Fibroblast of skin of right quadriceps (primary cell): ENCODE measurements around the gene RNF135.
A peak's percentile ranks its signal among the peaks of the same experiment; 100 is the strongest.
"Not testable (repeated sequence)": the region's sequence is repeated elsewhere in the genome, so short reads cannot be mapped to it uniquely, and the experiment has no call there.

Experiments
- DNase-seq: peaks from one replicate; pipeline ENCODE4 v3.0.0-alpha.2; 2013

RNF135 gene

GRCh38 chr17:30956764-30957374, 14.0 kb upstream of the RNF135 start:
- DNase-seq, result no peak

- DNase-seq, result no peak
These were observed 13.1 kb upstream of the RNF135 start for GRCh38 chr17:30957741-30958140.

GRCh38 chr17:30958187-30958586, 12.7 kb upstream of the RNF135 start:
- DNase-seq, result peak; percentile 8

GRCh38 chr17:30961209-30962188, 9.3 kb upstream of the RNF135 start:
- DNase-seq, result peak; percentile 51

GRCh38 chr17:30964312-30964711, 6.5 kb upstream of the RNF135 start:
- DNase-seq, result not testable (repeated sequence)

- peak; percentile 46 for DNase-seq
These were observed 6.0 kb upstream of the RNF135 start for GRCh38 chr17:30964876-30965275.

- no peak for DNase-seq
These were observed 5.2 kb upstream of the RNF135 start for GRCh38 chr17:30965686-30966085.

GRCh38 chr17:30967911-30968310, 2.9 kb upstream of the RNF135 start:
- DNase-seq, result not testable (repeated sequence)

- no peak for DNase-seq
These were observed 629 bp upstream of the RNF135 start for GRCh38 chr17:30969989-30970830.

GRCh38 chr17:30975042-30975820, 4.4 kb downstream of the RNF135 start:
- DNase-seq, result no peak

- DNase-seq, result not testable (repeated sequence)
These were observed 9.1 kb downstream of the RNF135 start for GRCh38 chr17:30979919-30980318.

GRCh38 chr17:30981531-30982519, 11.0 kb downstream of the RNF135 start:
- DNase-seq, result no peak

- no peak for DNase-seq
These were observed 12.0 kb downstream of the RNF135 start for GRCh38 chr17:30982855-30983254.

- no peak for DNase-seq
These were observed 19.6 kb downstream of the RNF135 start for GRCh38 chr17:30990458-30990857.

GRCh38 chr17:30992551-30992950, 21.7 kb downstream of the RNF135 start:
- DNase-seq, result no peak

GRCh38 chr17:30995347-30995746, 24.5 kb downstream of the RNF135 start:
- DNase-seq, result no peak

GRCh38 chr17:30996486-30996885, 25.6 kb downstream of the RNF135 start:
- DNase-seq, result no peak

- DNase-seq, result no peak
These were observed 26.4 kb downstream of the RNF135 start for GRCh38 chr17:30997270-30997669.

- no peak for DNase-seq
These were observed 27.0 kb downstream of the RNF135 start for GRCh38 chr17:30997842-30998241.

- no peak for DNase-seq
These were observed 31.2 kb downstream of the RNF135 start for GRCh38 chr17:31002047-31002446.

GRCh38 chr17:31003225-31003866, 32.5 kb downstream of the RNF135 start:
- DNase-seq, result no peak
